PC-9 (cell line): ENCODE data around the gene PVALEF.

Source experiments
- CTCF ChIP-seq: fragments of 200-600 bp; sonication (generic); conservative IDR thresholded peaks from 2 replicates; pipeline ENCODE4 v1.6.1; 2017; ENCODE audit warnings: mixed run types, antibody characterized with exemption, mild to moderate bottlenecking, moderate library complexity
- EZH2 ChIP-seq: fragments of 200-600 bp; sonication (generic); IDR thresholded peaks from 2 replicates; pipeline ENCODE4 v1.8.0; 2017; ENCODE audit warnings: antibody characterized with exemption, low read depth

DNA sequence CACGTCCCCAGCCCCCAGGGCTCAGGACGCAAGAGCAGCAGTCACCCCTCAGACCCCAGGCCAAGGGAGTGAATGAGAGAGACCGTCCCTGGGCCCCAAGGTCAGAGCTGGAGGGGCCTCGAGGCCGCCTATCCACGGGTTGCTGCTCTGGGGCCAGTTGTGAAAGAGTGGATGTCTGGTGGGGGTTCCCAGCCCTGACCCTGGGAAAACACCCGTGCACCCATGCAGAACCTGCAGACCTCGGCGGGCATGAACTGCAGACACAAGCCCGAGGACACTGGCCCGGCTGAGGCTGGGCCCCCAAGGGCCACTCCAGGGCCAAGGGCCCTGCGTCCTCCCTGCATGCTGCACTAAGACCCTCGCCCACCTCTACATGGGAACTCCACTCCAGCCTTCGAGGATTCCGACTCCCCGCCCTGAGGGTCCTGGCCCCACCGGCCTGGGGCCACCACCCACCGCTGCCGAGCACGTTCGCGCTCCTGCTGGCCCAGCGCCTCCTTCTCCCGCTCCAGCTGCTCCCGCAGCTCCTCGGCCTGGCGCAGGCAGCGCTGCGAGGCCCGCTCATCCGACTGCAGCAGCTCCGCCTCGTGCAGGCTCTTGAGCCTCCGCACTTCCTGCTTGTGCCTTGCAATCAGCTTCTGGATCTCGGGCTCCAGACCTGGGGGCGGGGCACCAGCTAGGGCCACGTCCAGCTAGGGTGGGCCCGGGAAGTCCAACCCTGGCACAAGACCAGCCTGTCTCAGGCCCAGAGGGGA is 28.3 kb downstream of the PVALEF start:
- no peak for TF ChIP-seq CTCF
- TF ChIP-seq EZH2, result no peak
